AG04450 (cell line): ENCODE measurements around the gene ACSL1. TPM values are rescaled to one million over a fixed set of nuclear protein-coding genes. Genes with fewer than 3 reads are reported as not detected.

Experiments used
- CTCF ChIA-PET: fragments of 300-600, 350-600 bp; formaldehyde crosslinking; extraction: SDS; loops from one replicate; lab custom pipeline; 2022; ENCODE audit warnings: antibody characterized with exemption, inconsistent platforms; lab: Charles Lee
- POLR2A ChIA-PET: fragments of 350-600 bp; formaldehyde crosslinking; extraction: SDS; loops from one replicate; lab custom pipeline; 2021; ENCODE audit warnings: antibody characterized with exemption, inconsistent platforms; lab: Yijun Ruan, JAX
- DNase-seq: peaks from one replicate; pipeline ENCODE4 v3.0.0-alpha.2; 2011; ENCODE audit warnings: low read depth, low spot score
- H3K27ac ChIP-seq: one replicate; pipeline ENCODE4 v1.5.1; 2012; ENCODE audit warnings: low read depth, low read length, control low read depth
- H3K27me3 ChIP-seq: one replicate; pipeline ENCODE4 v1.6.0; 2012; ENCODE audit warnings: low read length; ENCODE audit not compliant: control insufficient read depth, insufficient read depth
- H3K4me3 ChIP-seq: 2 replicates; pipeline ENCODE4 v1.5.1; 2011; ENCODE audit warnings: mild to moderate bottlenecking, low read depth, low read length, control low read depth
- H3K9me3 ChIP-seq: 2 replicates; pipeline ENCODE4 v1.5.1; 2012; ENCODE audit warnings: low read length; ENCODE audit not compliant: control insufficient read depth, insufficient read depth
- CTCF ChIP-seq: IDR thresholded peaks from 2 replicates; pipeline ENCODE4 v1.5.1; 2011; ENCODE audit warnings: low read depth, low read length, control low read depth, inconsistent platforms
- polyA plus RNA-seq: library from polyadenylated mRNA; depleted of rRNA; stranded (reverse); fragments of >200 nt; gene quantifications from 2 replicates; pipeline ENCODE4 v1.2.3, GENCODE V29; 2011

The ACSL1 gene
- polyA plus RNA-seq, 1 experiment = 23.9 TPM

- Histone ChIP-seq H3K9me3 (no peaks in the 10 kb centered on the region), H3K4me3 (no peak overlapping the region), H3K27me3 (peaks cover 6% of the 10 kb centered on the region), H3K27ac (no peak overlapping the region)
- CTCF ChIA-PET = no interaction called here
- POLR2A ChIA-PET = no interaction called here
- TF ChIP-seq CTCF = no peak
- DNase-seq = no peak
These were observed 27.7 kb upstream of the ACSL1 start for GRCh38 chr4:184853436-184853835.

GRCh38 chr4:184851886-184852285, 26.1 kb upstream of the ACSL1 start:
- CTCF ChIA-PET = no interaction called here
- DNase-seq = no peak
- peaks cover 10% of the 10 kb centered on the region for H3K27me3 ChIP-seq
- no peak for TF ChIP-seq CTCF
- H3K9me3 ChIP-seq = no peaks in the 10 kb centered on the region
- POLR2A ChIA-PET = no interaction called here
- no peak overlapping the region for H3K4me3 ChIP-seq
- H3K27ac ChIP-seq = no peak overlapping the region

GRCh38 chr4:184851200-184851541, 25.4 kb upstream of the ACSL1 start:
- DNase-seq = no peak
- POLR2A ChIA-PET = no interaction called here
- CTCF ChIA-PET = no interaction called here
- TF ChIP-seq CTCF = no peak
- Histone ChIP-seq H3K27me3 (peaks cover 10% of the 10 kb centered on the region), H3K9me3 (no peaks in the 10 kb centered on the region), H3K4me3 (no peak overlapping the region), H3K27ac (no peak overlapping the region)

- H3K27me3 ChIP-seq = peaks cover 10% of the 10 kb centered on the region
- no peaks in the 10 kb centered on the region for H3K9me3 ChIP-seq
- CTCF ChIA-PET = no interaction called here
- no peak overlapping the region for H3K4me3 ChIP-seq
- no peak for DNase-seq
- H3K27ac ChIP-seq = no peak overlapping the region
- no peak for TF ChIP-seq CTCF
- POLR2A ChIA-PET = no interaction called here
These were observed 24.8 kb upstream of the ACSL1 start for GRCh38 chr4:184850431-184851199.

GRCh38 chr4:184850018-184850417, 24.2 kb upstream of the ACSL1 start:
- CTCF ChIA-PET = interaction anchor here (0.7 kb wide), 1 partner anchor 143 kb away, joined by 3 read pairs; no protein-coding TSS in a partner anchor
- Histone ChIP-seq H3K9me3 (no peaks in the 10 kb centered on the region), H3K27ac (no peak overlapping the region), H3K27me3 (peaks cover 10% of the 10 kb centered on the region), H3K4me3 (no peak overlapping the region)
- no peak for TF ChIP-seq CTCF
- no peak for DNase-seq
- POLR2A ChIA-PET = no interaction called here
